IMR-90 (cell line): ENCODE data around the gene CENPT.

Experiments used
- BHLHE40 ChIP-seq: fragments of 150-350 bp; IDR thresholded peaks from 2 replicates; pipeline ENCODE4 v1.6.1; 2016; ENCODE audit warnings: mild to moderate bottlenecking, low read depth, low read length
- CEBPB ChIP-seq: IDR thresholded peaks from 2 replicates; pipeline ENCODE4 v1.6.1; 2012; ENCODE audit warnings: low read depth, low read length, improper control_type of control experiment
- CHD1 ChIP-seq: IDR thresholded peaks from 2 replicates; pipeline ENCODE4 v1.6.1; 2012; ENCODE audit warnings: low read depth, low read length, improper control_type of control experiment
- FOS ChIP-seq: fragments of 150-350 bp; IDR thresholded peaks from 2 replicates; pipeline ENCODE4 v1.6.1; 2016; ENCODE audit warnings: low read depth, low read length
- MAZ ChIP-seq: IDR thresholded peaks from 2 replicates; pipeline ENCODE4 v1.6.1; 2012; ENCODE audit warnings: low read depth, mild to moderate bottlenecking, low read length, improper control_type of control experiment, moderate library complexity, borderline replicate concordance
- NFE2L2 ChIP-seq: fragments of 150-350 bp; IDR thresholded peaks from 2 replicates; pipeline ENCODE4 v1.6.1; 2016; ENCODE audit warnings: low read depth, mild to moderate bottlenecking, low read length
- POLR2A ChIP-seq: IDR thresholded peaks from 2 replicates; pipeline ENCODE4 v1.6.1; 2012; ENCODE audit warnings: mild to moderate bottlenecking, low read depth, low read length
- RCOR1 ChIP-seq: IDR thresholded peaks from 2 replicates; pipeline ENCODE4 v1.6.1; 2012; ENCODE audit warnings: mild to moderate bottlenecking, low read length, improper control_type of control experiment; ENCODE audit not compliant: insufficient replicate concordance
- RFX5 ChIP-seq: IDR thresholded peaks from 2 replicates; pipeline ENCODE4 v1.8.0; 2012; ENCODE audit warnings: low read depth, mild to moderate bottlenecking, low read length, moderate library complexity
- SMC3 ChIP-seq: fragments of 150-350 bp; IDR thresholded peaks from 2 replicates; pipeline ENCODE4 v1.6.1; 2016; ENCODE audit warnings: low read depth, mild to moderate bottlenecking, antibody characterized with exemption, low read length, moderate library complexity
- TF ChIP-seq, protein P1 (sequence below): conservative IDR thresholded peaks from 2 replicates; pipeline ENCODE4 v1.5.1; 2012; ENCODE audit warnings: mild to moderate bottlenecking, low read depth, low read length, improper control_type of control experiment
- TF ChIP-seq, protein P2 (sequence below): fragments of 150-350 bp; IDR thresholded peaks from 2 replicates; pipeline ENCODE4 v1.6.1; 2017; ENCODE audit warnings: mild to moderate bottlenecking, antibody characterized with exemption, low read length, low read depth

DNA sequence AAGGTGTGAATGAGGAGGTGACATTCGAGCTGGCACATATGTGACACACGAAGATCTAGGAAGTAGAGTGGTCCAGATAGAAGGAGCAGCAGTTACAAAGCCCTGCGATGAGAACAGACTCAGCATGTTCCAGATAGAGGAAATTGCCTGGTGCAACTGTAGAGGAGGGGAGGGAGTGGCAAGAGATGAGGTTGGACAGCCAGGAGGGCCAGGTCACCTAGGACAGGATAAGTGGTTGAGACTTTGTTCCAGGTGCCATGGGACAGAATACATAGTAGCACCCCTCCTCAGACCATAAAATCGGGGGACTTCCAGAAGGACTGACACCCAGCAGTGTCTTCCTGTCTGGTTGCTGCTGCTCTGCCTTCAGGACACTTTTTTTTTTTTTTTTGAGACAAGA is 11.0 kb upstream of the CENPT start:
- TF ChIP-seq, protein P1, sequence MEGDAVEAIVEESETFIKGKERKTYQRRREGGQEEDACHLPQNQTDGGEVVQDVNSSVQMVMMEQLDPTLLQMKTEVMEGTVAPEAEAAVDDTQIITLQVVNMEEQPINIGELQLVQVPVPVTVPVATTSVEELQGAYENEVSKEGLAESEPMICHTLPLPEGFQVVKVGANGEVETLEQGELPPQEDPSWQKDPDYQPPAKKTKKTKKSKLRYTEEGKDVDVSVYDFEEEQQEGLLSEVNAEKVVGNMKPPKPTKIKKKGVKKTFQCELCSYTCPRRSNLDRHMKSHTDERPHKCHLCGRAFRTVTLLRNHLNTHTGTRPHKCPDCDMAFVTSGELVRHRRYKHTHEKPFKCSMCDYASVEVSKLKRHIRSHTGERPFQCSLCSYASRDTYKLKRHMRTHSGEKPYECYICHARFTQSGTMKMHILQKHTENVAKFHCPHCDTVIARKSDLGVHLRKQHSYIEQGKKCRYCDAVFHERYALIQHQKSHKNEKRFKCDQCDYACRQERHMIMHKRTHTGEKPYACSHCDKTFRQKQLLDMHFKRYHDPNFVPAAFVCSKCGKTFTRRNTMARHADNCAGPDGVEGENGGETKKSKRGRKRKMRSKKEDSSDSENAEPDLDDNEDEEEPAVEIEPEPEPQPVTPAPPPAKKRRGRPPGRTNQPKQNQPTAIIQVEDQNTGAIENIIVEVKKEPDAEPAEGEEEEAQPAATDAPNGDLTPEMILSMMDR: no peak
- TF ChIP-seq POLR2A (no peak), RFX5 (no peak), CHD1 (no peak), SMC3 (no peak), CEBPB (no peak), RCOR1 (no peak), MAZ (no peak), FOS (no peak), NFE2L2 (no peak), BHLHE40 (no peak)
- TF ChIP-seq, protein P2, sequence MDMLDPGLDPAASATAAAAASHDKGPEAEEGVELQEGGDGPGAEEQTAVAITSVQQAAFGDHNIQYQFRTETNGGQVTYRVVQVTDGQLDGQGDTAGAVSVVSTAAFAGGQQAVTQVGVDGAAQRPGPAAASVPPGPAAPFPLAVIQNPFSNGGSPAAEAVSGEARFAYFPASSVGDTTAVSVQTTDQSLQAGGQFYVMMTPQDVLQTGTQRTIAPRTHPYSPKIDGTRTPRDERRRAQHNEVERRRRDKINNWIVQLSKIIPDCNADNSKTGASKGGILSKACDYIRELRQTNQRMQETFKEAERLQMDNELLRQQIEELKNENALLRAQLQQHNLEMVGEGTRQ: no peak
